ENCODE results near the gene YIPF5. TPM values are rescaled to one million over a fixed set of nuclear protein-coding genes. Genes with fewer than 3 reads are reported as not detected.

YIPF5 gene
- total RNA-seq, 3 donors from 2014 or later (not counting 1 experiment from before 2014, with no cell fraction given) = 19.8 to 26.0 (median 24.6) TPM

DNA sequence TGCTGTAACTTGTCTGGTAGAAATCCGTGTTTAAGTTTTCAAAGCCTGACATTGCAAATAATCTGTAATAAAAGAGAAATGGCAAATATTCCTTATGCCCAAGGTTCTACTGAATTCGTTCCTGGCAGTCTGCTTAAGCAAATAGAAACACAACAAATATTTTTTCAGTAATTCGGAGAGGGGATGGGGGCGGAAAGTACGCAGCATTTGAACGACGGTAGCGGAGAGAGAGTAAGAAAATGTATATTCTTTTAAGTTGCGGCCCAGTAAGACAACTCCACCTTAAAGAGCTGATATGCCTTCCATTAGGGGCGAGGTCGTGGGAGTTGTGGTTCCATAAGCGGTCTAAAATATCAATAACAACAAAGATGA is 569 bp downstream of the YIPF5 start:
- peaks cover 12 to 18% of the 10 kb centered on the region in 2 donors for H3K27me3 Mint-ChIP-seq (ENCODE audit: low read depth in 2 of 2)
- peaks cover 30 to 41% of the 10 kb centered on the region in 2 donors for H3K4me1 Mint-ChIP-seq
- TF ChIP-seq CTCF (IDR thresholded peaks at IDR 0.05) = no peak
- WGBS (ENCODE audit: insufficient coverage) = 0% methylated on average over 3 of the region's 12 CpGs
- no peaks in the 10 kb centered on the region for H3K9me3 Mint-ChIP-seq
- peaks cover 2% of the 10 kb centered on the region for H3K36me3 Mint-ChIP-seq
- H3K4me3 Mint-ChIP-seq = peak overlapping the region; percentile 94
- H3K4me3 ChIP-seq (ENCODE audit: low read length) = peak overlapping the region; percentile 84
- peaks cover 31% of the 10 kb centered on the region for H3K36me3 ChIP-seq (ENCODE audit: control insufficient read depth, insufficient read depth, low read length)
- H3K27ac ChIP-seq (ENCODE audit: low read length) = peak overlapping the region; percentile 87
- H3K27ac Mint-ChIP-seq = peak overlapping the region; percentile 91 to 97
- DNase-seq (no peak), ATAC-seq (no peak)
- intact Hi-C loops (cut with micrococcal nuclease) = loop anchor here (1.0 kb wide), 1 partner anchor 22 kb away; no protein-coding TSS in a partner anchor
- H3K9me3 ChIP-seq (ENCODE audit: control insufficient read depth, insufficient read depth, low read length) = no peaks in the 10 kb centered on the region
- H3K4me1 ChIP-seq (ENCODE audit: control insufficient read depth, insufficient read depth, low read length) = peaks cover 4% of the 10 kb centered on the region
- H3K27me3 ChIP-seq (ENCODE audit: control insufficient read depth, insufficient read depth, low read length) = no peaks in the 10 kb centered on the region

GRCh38 chr5:144167998-144168397 is 2.5 kb downstream of the YIPF5 start:
- Histone ChIP-seq H3K36me3 (ENCODE audit: control insufficient read depth, insufficient read depth, low read length) (peaks cover 49% of the 10 kb centered on the region), H3K9me3 (ENCODE audit: control insufficient read depth, insufficient read depth, low read length) (no peaks in the 10 kb centered on the region), H3K4me1 (ENCODE audit: control insufficient read depth, insufficient read depth, low read length) (peaks cover 4% of the 10 kb centered on the region), H3K27ac (ENCODE audit: low read length) (no peak overlapping the region), H3K27me3 (ENCODE audit: control insufficient read depth, insufficient read depth, low read length) (no peaks in the 10 kb centered on the region), H3K4me3 (ENCODE audit: low read length) (no peak overlapping the region)
- Mint-ChIP-seq H3K9me3 (no peaks in the 10 kb centered on the region), H3K36me3 (peaks cover 7% of the 10 kb centered on the region), H3K4me3 (no peak overlapping the region), H3K27ac (no peak overlapping the region), H3K27me3 (ENCODE audit: low read depth in 2 of 2) (peaks cover 9 to 14% of the 10 kb centered on the region in 2 donors), H3K4me1 (peaks cover 30 to 41% of the 10 kb centered on the region in 2 donors)
- no peak for DNase-seq
- intact Hi-C loops (cut with micrococcal nuclease) = no loop called here
- 81% methylated on average over 3 of the region's 3 CpGs for WGBS (ENCODE audit: insufficient coverage)
- TF ChIP-seq CTCF (IDR thresholded peaks at IDR 0.05) = no peak
- ATAC-seq = no peak

DNA sequence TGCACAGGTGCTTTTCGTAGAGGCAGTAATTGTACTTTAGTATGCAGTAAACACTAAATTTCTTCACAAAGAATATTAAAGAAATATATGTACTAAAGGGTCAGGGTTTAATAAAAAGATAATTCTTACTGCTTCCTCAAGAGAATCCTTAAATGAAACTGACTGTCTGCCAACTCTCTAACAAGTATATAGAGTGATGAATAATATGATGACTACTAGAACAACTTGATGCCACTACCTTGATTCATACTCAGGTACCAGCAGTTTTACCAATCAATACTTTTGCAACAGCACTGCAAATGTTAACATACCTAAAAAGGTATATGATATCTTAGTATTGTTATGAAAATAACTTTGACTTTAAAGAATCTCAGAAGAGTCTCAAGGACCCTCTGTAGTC is 3.8 kb downstream of the YIPF5 start:
- no peak overlapping the region for H3K4me3 Mint-ChIP-seq
- H3K4me1 Mint-ChIP-seq = peaks cover 35 to 41% of the 10 kb centered on the region in 2 donors
- peaks cover 15% of the 10 kb centered on the region for H3K36me3 Mint-ChIP-seq

More for the DNA sequence above, 3.8 kb downstream of the YIPF5 start:
- Mint-ChIP-seq H3K27ac (no peak overlapping the region), H3K9me3 (no peaks in the 10 kb centered on the region), H3K27me3 (ENCODE audit: low read depth in 2 of 2) (peaks cover 3 to 6% of the 10 kb centered on the region in 2 donors)
- Histone ChIP-seq H3K4me3 (ENCODE audit: low read length) (no peak overlapping the region), H3K36me3 (ENCODE audit: control insufficient read depth, insufficient read depth, low read length) (peaks cover 62% of the 10 kb centered on the region), H3K27me3 (ENCODE audit: control insufficient read depth, insufficient read depth, low read length) (no peaks in the 10 kb centered on the region), H3K4me1 (ENCODE audit: control insufficient read depth, insufficient read depth, low read length) (peaks cover 4% of the 10 kb centered on the region), H3K9me3 (ENCODE audit: control insufficient read depth, insufficient read depth, low read length) (no peaks in the 10 kb centered on the region), H3K27ac (ENCODE audit: low read length) (no peak overlapping the region)
- no peak for TF ChIP-seq CTCF (IDR thresholded peaks at IDR 0.05)
- WGBS (ENCODE audit: insufficient coverage) = no CpG with 5 or more reads among the region's 1 CpG
- intact Hi-C loops (cut with micrococcal nuclease) = no loop called here
- no peak for DNase-seq
- no peak for ATAC-seq
